ENCODE data around the gene ICAM3.

The ICAM3 gene

GRCh38 chr19:10318807-10319682 is 20.4 kb downstream of the ICAM3 start:
- DNase-seq (ENCODE audit: low spot score) = no peak

DNA sequence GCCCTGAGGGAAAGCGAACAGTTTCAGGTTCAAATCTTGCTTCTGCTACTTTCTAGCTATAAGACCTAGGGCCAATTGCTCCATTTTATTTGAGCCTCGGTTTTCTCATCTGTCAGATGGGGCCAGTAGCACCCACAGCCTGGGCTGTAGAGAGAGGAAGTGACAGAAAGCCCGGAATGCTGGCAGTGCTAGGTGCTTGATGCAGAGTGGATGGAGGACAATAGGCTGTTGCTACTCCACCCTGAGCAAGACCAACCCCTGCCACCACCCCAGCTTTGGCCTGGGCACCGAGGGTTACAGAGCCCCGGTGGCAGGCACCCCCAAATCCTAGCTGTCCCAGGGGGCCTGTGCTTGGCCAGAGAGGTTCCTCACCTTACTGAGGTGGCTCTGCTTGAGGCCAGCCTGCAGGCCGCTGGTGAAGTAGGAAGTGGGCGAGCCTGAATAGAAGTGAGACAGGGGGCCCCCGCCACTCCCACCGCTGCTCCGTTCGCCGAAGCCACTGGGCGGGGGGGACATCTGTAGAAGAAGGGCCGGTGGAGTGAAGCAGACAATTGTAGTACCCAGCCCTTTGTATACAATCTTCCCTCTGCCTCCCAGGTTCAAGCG is 21.5 kb downstream of the ICAM3 start:
- no peak for DNase-seq (ENCODE audit: low spot score)

- no peak for DNase-seq (ENCODE audit: low spot score)
Observed at GRCh38 chr19:10317045-10317856, 22.2 kb downstream of the ICAM3 start.

- DNase-seq (ENCODE audit: low spot score) = no peak
Observed at GRCh38 chr19:10316229-10317044, 23.0 kb downstream of the ICAM3 start.

DNA sequence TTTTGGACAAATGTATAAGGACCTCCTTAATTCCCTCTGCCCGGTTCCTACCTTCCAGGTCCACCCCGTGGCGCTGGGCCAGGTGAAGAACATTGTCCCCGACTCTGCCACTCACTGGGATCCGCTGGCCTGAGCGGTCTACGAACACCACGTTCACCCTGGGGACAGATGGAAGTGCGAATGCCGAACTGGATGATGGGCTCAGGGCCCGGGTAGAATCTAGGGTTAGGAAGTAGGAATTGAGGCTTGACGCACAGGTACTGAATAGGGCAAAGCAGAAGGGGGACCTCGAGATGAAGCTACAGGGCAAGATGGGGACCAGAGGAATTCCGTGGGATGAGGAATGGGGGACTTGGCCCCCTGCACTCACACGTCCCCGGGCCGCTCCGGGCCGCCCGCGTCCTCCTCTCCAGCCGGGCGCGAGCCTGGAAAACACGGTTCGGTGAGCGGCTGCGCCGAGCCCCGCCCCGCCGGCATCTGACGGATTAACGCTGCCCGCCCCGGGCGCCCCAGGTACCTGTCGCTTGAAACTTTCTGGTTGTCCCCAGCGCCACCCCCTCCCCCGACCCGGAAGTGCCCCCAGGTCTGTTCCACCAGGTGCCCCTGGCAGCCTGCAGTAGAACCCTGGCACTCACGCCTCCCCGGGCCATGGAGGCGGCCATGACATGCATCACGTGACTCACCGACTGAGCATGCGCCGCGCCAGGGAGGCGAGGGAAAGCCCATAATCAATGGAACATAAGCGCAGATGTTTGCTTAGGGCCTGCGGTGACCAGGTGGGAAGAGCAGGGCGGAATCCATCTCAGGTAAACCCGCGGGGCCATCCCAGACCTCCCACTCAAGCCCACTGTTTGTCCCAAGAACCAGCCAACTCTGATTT is 23.8 kb downstream of the ICAM3 start, which contains the start of gene FDX2:
Gene FDX2, minus strand, starts transcription at position 681 of the 880 bp plus-strand sequence. Its CDS starts 19 bp downstream, at position 662.
- DNase-seq (ENCODE audit: low spot score) = peak; percentile 95

- DNase-seq (ENCODE audit: low spot score) = no peak
Observed at GRCh38 chr19:10309423-10309822, 30.0 kb downstream of the ICAM3 start, which contains the start of gene ZGLP1. ZGLP1 (minus strand) TSS chr19:10309815.

DNA sequence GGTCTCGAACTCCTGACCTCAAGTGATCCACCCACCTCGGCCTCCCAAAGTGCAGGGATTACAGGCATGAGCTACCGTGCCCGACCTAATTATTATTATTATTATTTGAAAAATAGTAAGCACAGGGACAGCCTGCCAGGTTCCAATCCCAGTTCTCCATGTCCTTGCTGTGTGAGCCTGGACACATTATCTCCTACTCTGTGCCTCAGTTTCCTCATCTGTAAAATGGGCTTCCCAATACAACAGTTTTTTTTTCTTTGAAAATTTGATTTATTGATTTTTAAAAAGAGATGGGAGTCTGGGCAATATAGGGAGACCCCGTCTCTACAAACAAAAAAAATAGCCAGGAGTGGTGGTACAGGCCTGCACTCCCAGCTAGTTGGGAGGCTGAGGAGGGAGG is 33.1 kb downstream of the ICAM3 start:
- DNase-seq (ENCODE audit: low spot score) = no peak

DNA sequence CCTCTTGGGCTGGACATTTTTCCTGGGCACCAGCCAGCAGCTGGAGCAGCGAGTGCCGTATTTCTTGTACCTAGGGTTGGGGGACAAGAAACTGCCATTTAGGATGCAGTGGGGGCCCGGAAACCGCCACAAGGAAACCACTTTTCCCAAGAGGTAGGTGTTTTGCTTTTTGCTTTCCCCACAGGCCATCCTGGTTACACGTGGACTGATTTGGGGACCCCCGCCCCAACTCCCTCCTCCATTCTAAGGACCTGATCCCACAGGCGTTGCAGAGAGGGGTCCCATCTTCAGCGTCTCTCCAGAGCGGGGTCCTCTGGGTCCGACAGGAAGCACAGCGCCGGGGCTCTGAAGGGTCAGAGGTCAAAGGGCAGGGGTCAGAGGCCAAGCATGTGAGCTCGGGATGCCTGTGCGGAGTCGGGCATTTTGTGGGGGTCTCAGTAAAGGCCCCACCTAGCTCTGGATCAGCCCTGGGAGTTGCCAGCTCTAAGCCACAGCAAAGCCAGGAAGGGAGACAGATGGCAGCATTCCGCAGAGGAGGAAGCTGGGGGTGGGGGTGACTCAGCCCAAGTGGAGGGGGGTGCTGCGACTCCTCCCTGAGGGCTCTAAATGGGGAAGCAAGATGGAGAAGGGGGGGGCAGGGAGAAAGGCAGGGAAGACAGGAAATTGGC is 34.2 kb downstream of the ICAM3 start:
- no peak for DNase-seq (ENCODE audit: low spot score)

DNA sequence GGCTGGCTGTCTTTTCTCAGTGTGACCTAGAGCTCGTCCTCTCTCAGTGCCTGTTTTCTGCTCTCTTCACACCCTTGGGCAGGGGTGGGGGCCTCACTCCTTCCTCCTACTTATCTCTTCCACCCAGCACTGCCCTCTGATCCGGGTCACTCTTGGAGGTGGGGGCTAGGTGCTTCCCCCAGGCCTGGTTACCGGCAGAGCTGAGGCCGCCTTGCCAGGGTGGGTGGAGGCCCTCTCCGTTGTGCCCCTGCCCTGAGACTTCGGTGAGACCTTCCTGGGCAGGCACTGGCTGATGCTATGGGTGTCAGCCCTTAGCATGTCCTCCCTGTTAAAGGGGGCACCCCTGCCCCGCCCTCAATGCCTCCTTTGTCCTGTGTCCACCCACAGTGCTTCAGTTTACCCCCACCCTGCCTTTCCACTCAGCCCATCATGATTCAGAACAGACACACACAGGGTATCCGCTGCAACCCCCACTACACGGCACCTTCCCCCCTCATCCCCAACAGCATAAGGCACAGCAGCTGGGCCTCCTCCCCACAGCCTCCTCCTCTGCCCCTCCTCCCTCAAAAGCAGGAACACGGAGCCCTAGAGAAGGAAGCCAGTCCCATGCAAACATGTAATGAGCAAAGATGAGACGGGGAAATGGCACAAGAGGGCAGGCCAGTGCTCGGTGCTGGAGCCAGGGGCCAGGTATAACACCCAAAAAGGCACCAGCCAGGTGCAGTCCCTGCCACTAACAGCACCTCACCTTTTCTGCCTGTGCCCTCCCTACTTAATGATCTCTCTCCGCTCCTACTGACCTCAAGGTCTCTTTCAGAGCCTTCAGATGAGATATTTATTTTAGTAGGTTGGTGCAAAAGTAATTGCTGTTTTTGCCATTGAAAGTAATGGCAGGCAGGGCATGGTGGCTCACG is 39.6 kb downstream of the ICAM3 start:
- no peak for DNase-seq (ENCODE audit: low spot score)

GRCh38 chr19:10295847-10296591 is 43.4 kb downstream of the ICAM3 start:
- DNase-seq (ENCODE audit: low spot score) = no peak

DNA sequence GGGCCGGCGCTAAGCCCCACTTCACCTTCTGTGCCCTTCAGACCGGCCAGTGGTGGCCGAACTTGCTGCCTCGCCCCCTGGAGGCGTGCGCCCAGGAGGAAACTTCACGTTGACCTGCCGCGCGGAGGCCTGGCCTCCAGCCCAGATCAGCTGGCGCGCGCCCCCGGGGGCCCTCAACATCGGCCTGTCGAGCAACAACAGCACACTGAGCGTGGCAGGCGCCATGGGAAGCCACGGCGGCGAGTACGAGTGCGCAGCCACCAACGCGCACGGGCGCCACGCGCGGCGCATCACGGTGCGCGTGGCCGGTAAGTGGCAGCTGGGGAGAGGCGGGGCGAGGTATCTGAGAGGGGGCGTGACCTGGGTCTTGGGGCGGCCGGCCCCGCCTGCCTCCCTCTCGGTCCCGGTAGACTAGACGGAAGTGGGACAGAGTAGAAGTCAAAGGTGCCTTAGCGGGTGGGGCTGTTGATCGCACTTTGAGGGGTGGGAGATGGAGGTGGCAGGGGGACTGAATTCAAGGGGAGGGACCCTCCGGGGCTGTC is 44.0 kb downstream of the ICAM3 start:
- DNase-seq (ENCODE audit: low spot score) = no peak

GRCh38 chr19:10294368-10294697 is 45.1 kb downstream of the ICAM3 start:
- no peak for DNase-seq (ENCODE audit: low spot score)

GRCh38 chr19:10293637-10294367 is 45.6 kb downstream of the ICAM3 start:
- no peak for DNase-seq (ENCODE audit: low spot score)

DNA sequence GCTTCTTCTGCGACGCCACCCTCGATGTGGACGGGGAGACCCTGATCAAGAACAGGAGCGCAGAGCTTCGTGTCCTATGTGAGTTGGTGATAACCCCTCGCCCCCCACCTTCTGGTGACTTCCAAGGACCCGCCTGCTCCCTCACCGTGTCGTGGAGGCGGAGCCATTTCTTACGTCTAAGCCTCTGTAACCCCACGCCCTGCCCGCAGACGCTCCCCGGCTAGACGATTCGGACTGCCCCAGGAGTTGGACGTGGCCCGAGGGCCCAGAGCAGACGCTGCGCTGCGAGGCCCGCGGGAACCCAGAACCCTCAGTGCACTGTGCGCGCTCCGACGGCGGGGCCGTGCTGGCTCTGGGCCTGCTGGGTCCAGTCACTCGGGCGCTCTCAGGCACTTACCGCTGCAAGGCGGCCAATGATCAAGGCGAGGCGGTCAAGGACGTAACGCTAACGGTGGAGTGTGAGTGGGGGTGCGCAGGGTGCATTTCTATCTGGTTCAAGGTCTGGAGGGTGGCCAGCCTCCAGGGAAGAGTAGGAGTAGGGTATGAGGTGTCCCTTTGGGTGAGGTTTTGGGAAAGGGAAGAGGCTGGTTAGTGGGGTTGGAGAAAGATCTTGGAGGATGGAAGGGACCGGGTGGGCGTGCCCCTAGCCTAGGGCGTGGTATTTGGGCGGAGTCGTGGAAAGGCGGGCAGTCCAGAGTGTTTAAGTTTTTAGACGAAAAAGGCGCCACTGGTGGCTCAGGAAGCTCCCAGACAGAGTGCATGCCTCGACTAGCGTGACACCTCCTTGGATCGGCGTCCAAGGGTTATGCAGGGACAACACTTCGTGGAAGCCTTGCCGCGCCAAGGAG is 46.4 kb downstream of the ICAM3 start:
- no peak for DNase-seq (ENCODE audit: low spot score)

- DNase-seq (ENCODE audit: low spot score) = peak; percentile 91
Observed at GRCh38 chr19:10292206-10292788, 47.1 kb downstream of the ICAM3 start.
